A204.1 (cell line): ENCODE data around the gene PPA2.
"Not testable (repeated sequence)": the region's sequence is repeated elsewhere in the genome, so short reads cannot be mapped to it uniquely, and the experiment has no call there.

Experiments
- FAIRE-seq: peaks from 2 replicates; lab custom pipeline; 2012; peaks lifted over from hg19 to GRCh38; lab: Jason Lieb, UNC

Gene PPA2

DNA sequence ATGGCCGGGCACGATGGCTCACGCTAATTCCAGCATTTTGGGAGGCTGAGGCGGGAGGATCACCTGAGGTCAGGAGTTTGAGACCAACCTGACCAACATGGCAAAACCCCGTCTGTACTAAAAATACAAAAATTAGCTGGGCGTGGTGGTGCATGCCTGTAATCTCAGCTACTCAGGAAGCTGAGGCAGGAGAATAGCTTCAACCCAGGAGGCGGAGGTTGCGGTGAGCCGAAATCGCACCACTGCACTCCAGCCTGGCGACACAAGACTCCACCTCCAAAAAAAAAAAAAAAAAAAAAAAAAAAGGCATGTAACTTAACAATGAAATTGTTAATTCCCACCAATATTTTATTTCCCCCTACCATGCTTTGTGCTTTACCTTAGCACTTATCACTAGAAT lies 15.3 kb downstream of the PPA2 start:
- not testable (repeated sequence) for FAIRE-seq

GRCh38 chr4:105458001-105458400 lies 15.9 kb downstream of the PPA2 start:
- no peak for FAIRE-seq

- FAIRE-seq: no peak
Observed at GRCh38 chr4:105455998-105456397, 17.9 kb downstream of the PPA2 start.

DNA sequence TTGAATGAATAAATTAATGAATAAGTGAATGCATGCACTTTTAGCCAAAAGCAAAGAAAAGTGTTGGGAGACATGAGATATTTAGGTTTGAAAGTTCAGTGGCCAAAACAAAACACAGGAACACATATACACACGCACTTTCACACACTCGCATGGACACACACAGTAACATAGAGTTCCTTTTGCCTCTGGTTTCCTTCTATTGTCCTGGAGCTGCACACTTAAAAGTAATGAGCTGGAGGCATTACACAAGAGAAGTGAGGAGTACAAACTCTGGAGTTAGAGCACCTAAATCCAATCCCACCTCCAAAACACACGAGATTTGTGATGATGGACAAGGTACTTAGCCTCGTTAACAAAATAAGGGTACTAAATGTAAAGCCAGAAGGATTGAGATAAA lies 18.7 kb downstream of the PPA2 start:
- FAIRE-seq: no peak

- no peak for FAIRE-seq
Observed at GRCh38 chr4:105453550-105454205, 20.2 kb downstream of the PPA2 start.

GRCh38 chr4:105451346-105451745 lies 22.5 kb downstream of the PPA2 start:
- no peak for FAIRE-seq

- FAIRE-seq: peak; percentile 60
Observed at GRCh38 chr4:105440890-105441289, 33.0 kb downstream of the PPA2 start.

DNA sequence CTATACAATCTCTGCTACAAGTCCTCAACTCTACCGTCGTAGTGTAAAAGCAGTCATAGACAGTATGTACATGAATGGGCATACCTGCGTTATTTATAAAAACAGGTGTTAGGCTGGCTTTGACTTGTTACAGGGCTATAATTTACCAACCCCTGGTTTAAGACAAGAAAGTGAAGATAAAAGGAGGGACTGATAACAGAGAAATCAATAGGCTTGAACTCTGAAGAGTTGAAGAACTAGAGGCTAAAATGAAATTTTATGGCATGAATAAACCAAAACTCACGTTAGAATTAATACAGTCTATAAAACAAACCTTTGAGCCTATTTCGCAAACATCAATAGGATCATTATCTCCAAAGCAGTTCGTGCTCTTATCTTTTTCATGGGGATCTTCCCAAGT lies 36.2 kb downstream of the PPA2 start:
- no peak for FAIRE-seq

- no peak for FAIRE-seq
Observed at GRCh38 chr4:105436414-105436813, 37.4 kb downstream of the PPA2 start.

GRCh38 chr4:105434940-105435339 lies 38.9 kb downstream of the PPA2 start:
- FAIRE-seq: no peak

- FAIRE-seq: no peak
Observed at GRCh38 chr4:105433421-105433820, 40.4 kb downstream of the PPA2 start.

DNA sequence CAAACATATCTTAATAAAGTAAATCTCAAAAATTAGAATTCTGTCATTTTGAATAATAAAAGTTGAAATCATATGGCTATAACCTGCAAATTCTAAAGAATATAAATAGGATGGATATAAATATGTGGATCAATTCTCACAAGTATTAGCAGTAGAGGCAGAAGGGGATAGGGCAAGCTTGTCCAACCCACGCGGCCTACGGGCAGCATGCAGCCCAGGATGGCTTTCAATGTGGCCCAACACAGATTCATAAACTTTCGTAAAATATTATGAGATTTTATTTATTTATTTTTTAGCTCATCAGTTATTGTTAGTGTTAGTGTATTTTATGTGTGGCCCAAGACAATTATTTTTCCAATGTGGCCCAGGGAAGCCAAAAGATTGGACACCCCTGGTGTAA lies 41.4 kb downstream of the PPA2 start:
- FAIRE-seq: no peak

- no peak for FAIRE-seq
Observed at GRCh38 chr4:105430811-105431210, 43.1 kb downstream of the PPA2 start.

- no peak for FAIRE-seq
Observed at GRCh38 chr4:105426187-105426897, 47.5 kb downstream of the PPA2 start.

DNA sequence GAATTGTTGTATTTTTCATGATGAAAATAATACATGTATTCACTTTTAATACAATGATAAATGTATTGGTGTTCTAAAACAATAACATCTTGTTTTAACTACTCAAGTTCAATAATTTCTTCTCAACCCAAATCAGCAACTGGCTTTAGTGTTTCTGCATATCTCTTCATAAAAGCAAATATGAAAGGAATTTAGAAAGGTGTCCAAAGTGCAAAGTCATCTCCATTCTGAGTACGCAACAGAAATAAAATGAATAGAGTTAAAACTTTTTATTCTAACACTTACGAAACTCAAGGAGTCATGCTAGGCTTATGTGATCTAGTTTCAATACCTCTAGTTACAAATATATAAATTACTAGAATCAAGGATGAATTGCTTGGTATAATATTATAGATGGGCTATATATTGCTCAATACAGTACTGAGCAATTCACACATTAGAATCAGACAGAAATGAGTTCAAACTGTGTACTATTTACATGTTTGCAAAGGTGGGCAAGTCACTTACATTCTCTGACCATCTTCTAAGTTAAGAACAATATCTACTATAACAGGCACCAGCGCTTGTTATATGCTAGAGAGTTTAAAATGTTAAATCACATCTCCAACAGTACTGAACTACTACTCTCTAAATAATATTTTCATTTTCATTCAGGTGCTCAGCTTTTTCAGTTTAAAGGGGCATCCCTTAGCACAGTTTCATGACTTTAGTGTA lies 51.5 kb downstream of the PPA2 start:
- peak; percentile 78 for FAIRE-seq

DNA sequence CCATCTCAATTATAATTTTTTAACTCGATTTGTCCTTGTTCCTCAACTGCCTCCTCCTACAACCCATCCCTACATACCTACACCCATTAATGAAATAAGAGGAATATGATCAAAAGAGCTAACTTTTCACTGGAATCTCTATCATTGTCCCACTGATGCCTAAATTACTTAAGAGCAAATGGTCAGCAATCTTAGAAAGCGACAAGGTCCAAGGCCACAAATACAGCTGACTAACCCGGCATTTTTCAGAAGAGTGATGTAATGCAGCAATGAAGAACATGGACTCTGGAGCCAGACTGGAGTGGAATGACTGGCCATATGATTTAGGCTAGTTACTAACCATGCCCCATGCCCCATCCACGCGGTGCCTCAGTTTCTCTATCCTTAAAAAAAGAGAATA lies 56.2 kb downstream of the PPA2 start:
- no peak for FAIRE-seq

DNA sequence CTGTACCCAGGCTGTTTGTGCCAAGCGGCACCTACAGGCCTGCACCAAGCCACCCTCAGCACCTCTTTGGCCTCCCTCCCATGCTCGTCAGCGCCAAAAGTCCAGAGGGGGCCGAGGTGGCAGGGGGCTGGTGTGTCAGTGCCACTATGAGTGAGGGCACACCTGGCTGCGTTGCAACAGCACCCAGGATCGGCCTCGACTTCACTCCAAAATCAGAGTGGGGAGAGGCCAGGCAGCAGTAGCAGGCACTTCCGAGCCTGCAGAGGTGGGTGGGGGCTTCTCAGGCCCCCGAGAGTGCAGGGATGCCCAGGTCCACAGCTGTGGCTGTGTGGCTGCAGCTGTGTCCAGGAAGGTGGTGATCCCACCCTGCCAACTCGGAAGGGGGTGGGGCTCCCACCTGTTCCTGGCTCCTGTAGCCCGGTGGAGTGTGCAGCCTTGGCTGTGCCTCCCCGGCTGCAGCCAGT lies 58.5 kb downstream of the PPA2 start:
- no peak for FAIRE-seq

- no peak for FAIRE-seq
Observed at GRCh38 chr4:105414316-105414715, 59.5 kb downstream of the PPA2 start.

GRCh38 chr4:105409135-105409534 lies 64.7 kb downstream of the PPA2 start:
- FAIRE-seq: not testable (repeated sequence)

DNA sequence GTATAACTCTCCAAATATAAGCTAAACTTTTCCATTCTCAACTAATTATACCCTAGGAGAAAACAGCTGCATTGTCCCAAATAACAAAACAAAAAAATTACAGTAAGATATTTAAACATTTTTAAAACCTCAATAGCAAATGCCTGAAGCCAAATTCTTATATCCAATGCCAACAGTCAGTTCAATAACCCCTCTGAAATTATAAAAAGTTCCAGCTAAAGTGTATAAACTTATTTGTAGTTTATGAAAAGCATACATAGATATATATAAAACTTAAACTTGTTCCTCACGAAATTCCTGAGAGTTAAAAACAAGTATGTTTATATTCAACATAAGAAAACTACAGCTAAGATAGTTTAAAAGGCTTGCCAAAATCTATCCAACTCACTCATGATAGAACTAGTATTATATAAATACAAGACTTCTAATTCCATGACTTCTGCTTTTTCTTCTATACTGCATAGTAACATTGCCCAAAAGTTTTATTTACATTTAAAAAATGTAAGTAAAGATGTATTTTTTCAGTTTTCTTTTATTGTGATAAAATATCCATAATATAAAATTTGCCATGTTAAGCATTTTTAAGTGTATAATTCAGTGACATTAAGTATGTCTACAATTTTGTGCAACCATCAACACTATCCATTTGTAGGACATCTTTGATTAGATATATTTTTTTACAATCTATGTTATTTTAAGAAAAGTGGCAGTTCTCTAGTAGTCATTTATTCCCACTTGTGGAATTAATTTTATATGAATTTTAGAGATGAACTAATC lies 72.8 kb downstream of the PPA2 start:
- FAIRE-seq: peak; percentile 62

DNA sequence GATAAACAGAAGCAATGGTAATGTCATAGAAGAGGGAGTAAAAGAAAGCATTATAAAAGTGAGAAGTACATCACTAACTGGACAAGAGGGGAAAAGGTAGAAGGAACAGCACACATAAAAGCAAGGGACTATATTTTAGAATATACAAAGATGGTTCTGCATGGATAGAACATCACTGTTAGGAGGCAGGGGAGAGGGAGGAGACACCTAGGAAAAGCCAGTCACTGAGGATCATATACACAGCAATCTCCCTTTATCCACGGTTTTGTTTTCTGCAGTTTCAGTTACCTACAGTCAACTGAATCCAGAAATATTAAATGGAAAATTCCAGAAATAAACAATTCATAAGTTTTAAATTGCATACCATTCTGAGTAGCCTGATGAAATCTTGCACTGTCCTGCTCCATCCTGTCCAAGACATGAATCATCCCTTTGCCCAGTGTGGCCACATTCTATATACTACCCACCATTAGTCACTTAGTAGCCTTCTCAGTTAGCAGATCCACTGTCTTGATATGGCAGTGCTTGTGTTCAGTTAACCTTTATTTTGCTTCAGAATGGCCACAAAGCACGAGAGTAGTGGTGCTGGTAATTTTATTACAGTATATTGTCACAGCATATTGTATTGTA lies 74.2 kb downstream of the PPA2 start:
- no peak for FAIRE-seq

GRCh38 chr4:105392858-105393257 lies 81.0 kb downstream of the PPA2 start:
- no peak for FAIRE-seq
